Measurements from ENCODE around the gene LRRC37A2.
A peak's percentile ranks its signal among the peaks of the same experiment; 100 is the strongest.
"Not testable (repeated sequence)": the region's sequence is repeated elsewhere in the genome, so short reads cannot be mapped to it uniquely, and the experiment has no call there.

Gene LRRC37A2

DNA sequence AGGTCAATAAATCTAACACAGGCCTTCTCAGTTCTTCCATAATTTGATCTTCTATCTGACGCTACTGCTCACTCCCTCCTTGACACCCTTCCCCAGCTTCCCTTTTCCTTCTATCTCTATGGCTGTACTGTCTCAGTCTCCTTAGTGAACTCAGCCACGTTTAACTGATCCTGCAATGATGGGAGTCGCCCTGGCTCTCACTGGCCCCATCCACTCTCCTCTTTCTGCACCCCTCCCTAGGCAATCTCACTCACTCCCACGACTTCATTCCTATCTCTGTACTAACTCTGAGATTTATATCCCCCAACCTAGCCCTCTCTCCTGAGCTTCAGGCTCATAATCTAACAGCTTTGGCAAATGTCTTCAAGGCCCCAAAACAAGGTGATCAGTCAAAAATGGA lies 59.5 kb downstream of the LRRC37A2 start:
- H3K36me3 ChIP-seq; H3K4me1 ChIP-seq (ENCODE audit: control insufficient read depth in 1 of 2, insufficient read depth in 1 of 2, low read depth in 1 of 2, low read length in 1 of 2); H3K27me3 ChIP-seq; H3K27ac ChIP-seq; H3K9me3 ChIP-seq; H3K4me3 ChIP-seq (ENCODE audit: low read depth in 1 of 2, low read length in 1 of 2): not testable (repeated sequence)

DNA sequence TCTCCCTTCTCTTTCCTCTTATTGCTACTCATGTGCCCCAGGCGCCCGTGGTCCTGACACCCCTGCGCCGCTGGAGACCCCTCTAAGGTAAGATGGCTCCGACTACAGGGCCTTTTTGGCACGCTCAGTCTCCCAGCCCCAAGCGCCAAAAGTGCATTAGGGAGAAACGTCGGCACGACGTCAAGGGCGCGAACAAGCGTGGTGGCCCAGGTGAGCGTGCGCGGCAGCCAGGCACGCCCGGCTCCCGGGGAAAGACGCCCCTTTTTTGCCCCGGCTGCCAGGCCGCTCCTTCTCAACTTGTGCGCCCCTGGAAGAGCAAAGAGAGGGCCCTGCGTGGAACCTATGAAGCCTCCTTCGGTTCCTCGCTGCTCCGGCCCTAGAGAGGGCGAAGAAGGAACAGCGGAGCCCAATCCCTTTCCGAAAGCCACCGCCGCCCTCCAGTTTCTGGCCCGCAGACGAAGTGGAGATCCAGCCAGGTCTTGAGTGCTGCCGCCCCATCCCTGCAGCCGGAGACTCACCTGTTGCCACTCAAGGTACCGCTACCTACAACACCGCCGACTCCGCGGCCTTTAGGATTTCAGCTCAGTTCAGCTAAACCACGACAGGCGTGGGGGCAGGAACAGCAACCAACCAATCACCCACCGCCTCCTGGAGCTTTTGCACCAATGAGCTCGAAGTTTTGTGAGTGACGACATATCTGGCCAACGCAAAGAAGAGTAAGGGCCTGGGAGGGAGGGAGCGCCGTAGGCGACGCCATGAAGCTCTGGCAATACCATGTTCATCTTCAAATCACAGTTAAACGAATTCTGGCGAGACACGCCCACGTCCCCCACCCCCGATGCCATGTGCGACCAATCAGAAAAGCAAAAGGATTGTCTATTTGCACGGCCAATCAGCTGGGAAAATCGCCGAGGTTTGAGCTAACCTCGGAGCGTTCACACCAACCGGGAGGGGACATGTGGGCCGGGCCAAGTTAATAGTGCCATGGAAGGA lies 67.1 kb downstream of the LRRC37A2 start, which contains the start of gene ARL17A:
ARL17A (minus strand) TSS at position 609 of the 993 bp plus-strand sequence. CDS start 3,369 bp downstream, outside the sequence.
- not testable (repeated sequence) for H3K9me3 ChIP-seq; H3K4me1 ChIP-seq (ENCODE audit: control insufficient read depth in 1 of 2, insufficient read depth in 1 of 2, low read depth in 1 of 2, low read length in 1 of 2); H3K36me3 ChIP-seq; H3K27me3 ChIP-seq
- Histone ChIP-seq H3K27ac (peak within 1 kb of the TSS; percentile 68), H3K4me3 (ENCODE audit: low read depth in 1 of 2, low read length in 1 of 2) (peak within 1 kb of the TSS; percentile 46 to 49)

DNA sequence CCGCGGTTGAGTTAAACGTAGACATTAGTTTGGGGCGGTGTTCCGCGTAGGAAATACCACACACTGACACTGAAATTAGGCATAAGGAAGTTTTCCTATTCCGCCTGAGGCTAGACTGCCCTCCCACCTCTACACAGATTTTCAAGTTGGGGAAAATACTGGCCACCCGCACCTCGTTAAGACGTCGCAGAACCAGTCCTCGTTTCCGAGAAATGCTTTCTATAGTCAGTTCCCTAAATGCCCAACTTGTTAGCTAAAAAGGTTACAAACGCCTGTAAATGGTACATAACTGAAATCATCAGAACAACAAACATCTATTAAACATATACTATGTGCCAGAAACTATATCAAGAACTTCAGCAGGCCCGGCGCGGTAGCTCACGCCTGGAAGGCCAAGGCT lies 67.8 kb downstream of the LRRC37A2 start:
- H3K4me3 ChIP-seq (ENCODE audit: low read depth in 1 of 2, low read length in 1 of 2) = peak overlapping the region; percentile 46 to 49

DNA sequence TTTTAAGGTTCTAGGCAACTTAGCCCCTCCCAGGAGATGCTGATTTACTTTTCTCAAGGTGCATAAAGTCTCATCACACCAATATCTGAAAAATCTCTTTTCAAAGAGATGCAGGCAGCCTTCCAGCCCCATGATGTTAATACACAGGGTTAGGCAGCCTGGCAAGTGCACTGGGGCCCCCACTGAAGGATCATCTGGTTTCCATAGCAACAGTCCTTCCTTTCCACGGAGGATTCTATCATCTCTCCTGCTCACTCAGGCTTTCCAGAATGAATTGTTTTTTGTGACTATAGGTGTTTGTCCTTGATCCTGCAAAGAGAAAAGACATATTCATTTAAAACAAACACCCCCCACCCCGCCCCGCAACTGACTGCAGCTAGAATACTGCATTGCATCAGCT lies 73.2 kb downstream of the LRRC37A2 start:
- H3K4me3 ChIP-seq (ENCODE audit: low read depth in 1 of 2, low read length in 1 of 2); H3K27me3 ChIP-seq; H3K27ac ChIP-seq; H3K4me1 ChIP-seq (ENCODE audit: control insufficient read depth in 1 of 2, insufficient read depth in 1 of 2, low read depth in 1 of 2, low read length in 1 of 2); H3K36me3 ChIP-seq; H3K9me3 ChIP-seq: not testable (repeated sequence)

More for the DNA sequence above, 67.8 kb downstream of the LRRC37A2 start:
- peak overlapping the region; percentile 68 for H3K27ac ChIP-seq
- H3K27me3 ChIP-seq; H3K36me3 ChIP-seq; H3K9me3 ChIP-seq; H3K4me1 ChIP-seq (ENCODE audit: control insufficient read depth in 1 of 2, insufficient read depth in 1 of 2, low read depth in 1 of 2, low read length in 1 of 2): not testable (repeated sequence)

DNA sequence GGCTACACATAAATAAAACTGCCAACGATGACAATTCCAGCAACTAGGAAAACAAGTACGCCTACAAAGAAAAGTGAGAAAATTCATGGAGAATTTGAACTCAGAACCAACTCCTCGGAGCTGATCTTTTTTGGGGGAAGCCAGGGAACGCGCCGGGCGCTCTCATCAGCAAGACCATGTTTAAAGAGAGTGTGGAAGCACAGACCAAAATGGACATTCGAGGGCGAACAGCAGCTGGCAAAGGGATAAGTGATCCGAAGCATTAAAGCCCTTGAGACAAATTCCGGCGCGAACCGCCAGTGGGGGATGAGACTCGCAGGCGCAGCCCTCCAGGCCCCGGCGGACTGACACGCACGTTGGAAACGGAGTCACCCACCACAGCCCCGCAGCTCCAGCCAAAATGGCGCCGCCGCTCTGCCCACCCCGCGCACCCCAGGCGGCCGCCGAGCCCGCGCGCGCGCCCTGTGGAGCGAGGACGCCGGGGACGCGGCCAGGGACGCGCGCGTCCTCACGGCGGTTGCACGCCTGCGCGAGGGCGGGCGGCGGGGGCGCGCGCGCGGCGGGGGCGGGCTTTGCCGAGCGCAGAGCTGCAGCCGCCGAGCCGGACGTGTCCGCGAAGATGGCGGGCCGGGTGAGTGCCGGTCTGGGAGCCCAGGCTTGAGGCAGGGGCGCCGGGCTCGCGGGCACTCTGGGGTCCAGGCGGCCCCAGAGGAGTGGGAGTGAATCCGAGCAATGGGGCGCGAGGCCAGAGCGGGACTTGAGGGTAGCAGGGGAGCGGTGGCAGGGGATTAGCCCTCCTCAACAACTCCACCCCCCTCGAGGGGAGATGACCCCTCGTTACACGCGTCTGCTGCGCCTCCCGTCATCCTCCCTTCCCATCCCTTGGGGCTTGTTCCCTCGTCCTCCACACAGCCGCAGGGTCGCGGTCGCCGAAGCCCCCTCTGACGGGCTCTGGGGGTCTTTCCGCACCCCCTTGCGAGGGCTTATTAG lies 78.2 kb downstream of the LRRC37A2 start, which contains the start of gene NSF:
NSF (plus strand) TSS at position 513 of the 990 bp plus-strand sequence; CDS start at position 620, 107 bp downstream.
- not testable (repeated sequence) for H3K9me3 ChIP-seq

DNA sequence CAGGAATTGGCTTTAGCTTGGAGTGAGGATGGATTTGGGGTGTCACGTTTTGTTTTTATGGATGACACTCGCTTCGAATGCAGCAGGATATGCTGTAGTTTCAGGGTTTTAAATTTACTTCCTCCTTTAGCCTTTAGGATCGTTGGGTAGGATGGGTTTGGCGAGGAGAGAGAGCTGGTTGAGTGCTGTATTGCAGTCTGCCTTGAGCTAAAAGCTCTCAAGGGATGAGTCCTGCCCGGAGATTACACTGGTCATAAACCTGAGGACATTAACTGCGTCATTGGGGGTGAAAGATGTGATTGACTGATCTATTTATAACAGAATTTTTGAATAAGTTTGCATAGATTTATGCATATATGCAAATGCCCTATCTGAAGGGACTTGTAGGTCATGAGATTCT lies 79.1 kb downstream of the LRRC37A2 start:
- H3K27ac ChIP-seq; H3K9me3 ChIP-seq; H3K27me3 ChIP-seq; H3K4me1 ChIP-seq (ENCODE audit: control insufficient read depth in 1 of 2, insufficient read depth in 1 of 2, low read depth in 1 of 2, low read length in 1 of 2); H3K4me3 ChIP-seq (ENCODE audit: low read depth in 1 of 2, low read length in 1 of 2); H3K36me3 ChIP-seq: not testable (repeated sequence)

More for the DNA sequence above, 78.2 kb downstream of the LRRC37A2 start, which contains the start of gene NSF:
- H3K4me3 ChIP-seq (ENCODE audit: low read depth in 1 of 2, low read length in 1 of 2); H3K4me1 ChIP-seq (ENCODE audit: control insufficient read depth in 1 of 2, insufficient read depth in 1 of 2, low read depth in 1 of 2, low read length in 1 of 2); H3K27ac ChIP-seq; H3K27me3 ChIP-seq; H3K36me3 ChIP-seq: not testable (repeated sequence)

DNA sequence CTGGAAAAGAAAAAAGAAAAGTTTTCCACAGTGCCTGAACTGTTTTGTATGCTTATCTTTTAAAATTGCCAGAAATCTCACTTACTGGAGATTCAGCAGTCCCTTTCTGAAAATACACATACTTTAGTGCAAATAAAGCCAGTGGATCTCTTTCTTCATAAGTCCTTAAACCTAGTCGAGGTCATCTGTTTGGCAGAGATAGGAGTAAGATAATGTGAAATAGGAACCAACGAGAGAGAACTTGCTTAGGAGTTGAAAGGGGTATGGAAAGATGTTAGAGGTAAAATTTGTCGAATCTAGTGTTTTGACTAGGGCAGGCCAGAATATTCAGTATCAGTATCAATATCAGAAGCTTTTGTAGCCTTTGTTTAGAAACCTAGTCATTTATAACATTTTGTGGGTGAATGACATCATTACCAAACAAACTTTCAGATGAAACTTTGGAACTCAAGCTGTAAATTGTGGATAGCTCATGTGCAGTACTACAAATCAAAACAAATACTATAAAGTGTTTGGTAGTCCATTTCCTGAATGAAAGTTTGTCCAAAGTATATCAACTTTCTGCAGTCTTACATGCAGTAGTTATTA lies 86.2 kb downstream of the LRRC37A2 start:
- H3K4me3 ChIP-seq (ENCODE audit: low read depth in 1 of 2, low read length in 1 of 2); H3K36me3 ChIP-seq; H3K4me1 ChIP-seq (ENCODE audit: control insufficient read depth in 1 of 2, insufficient read depth in 1 of 2, low read depth in 1 of 2, low read length in 1 of 2); H3K27ac ChIP-seq; H3K9me3 ChIP-seq; H3K27me3 ChIP-seq: not testable (repeated sequence)

DNA sequence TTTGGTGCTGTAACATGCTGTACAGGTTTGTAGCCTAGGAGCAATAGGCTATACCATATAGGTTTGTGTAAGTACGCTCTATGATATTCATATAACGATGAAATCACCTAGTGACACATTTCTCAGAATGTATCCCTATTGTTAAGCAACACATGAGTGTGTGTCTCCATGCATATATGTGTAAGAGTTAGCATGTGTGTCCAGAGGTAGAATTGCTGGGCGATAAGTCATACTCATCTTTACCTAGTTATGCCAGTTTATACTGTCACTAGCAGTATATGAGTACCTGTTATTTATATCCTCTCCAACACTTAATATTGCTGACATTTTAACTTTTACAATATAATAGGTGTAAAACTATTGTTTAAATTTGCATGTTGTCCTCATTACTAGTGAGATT lies 88.5 kb downstream of the LRRC37A2 start:
- not testable (repeated sequence) for H3K27me3 ChIP-seq; H3K9me3 ChIP-seq; H3K36me3 ChIP-seq; H3K4me1 ChIP-seq (ENCODE audit: control insufficient read depth in 1 of 2, insufficient read depth in 1 of 2, low read depth in 1 of 2, low read length in 1 of 2); H3K27ac ChIP-seq; H3K4me3 ChIP-seq (ENCODE audit: low read depth in 1 of 2, low read length in 1 of 2)

DNA sequence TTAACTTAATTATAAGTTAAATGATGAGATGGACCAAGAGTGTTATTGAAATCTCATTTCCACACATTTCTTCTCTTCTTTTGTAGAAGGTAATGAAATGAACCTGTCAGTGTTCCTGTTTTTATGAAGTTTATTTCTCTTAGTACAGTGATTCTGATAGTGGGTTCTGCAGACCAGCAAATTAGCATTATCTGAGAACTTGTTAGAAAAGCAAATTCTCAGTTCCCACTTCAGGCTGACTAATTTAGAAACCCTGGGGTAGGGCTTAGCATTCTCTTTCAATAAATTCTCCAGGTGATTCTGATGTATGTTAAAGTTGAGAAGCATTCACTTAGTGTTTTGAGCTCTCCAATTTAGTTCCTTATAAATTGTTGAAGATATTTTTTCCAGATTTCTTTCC lies 90.9 kb downstream of the LRRC37A2 start:
- H3K27ac ChIP-seq; H3K27me3 ChIP-seq; H3K4me3 ChIP-seq (ENCODE audit: low read depth in 1 of 2, low read length in 1 of 2); H3K36me3 ChIP-seq; H3K9me3 ChIP-seq; H3K4me1 ChIP-seq (ENCODE audit: control insufficient read depth in 1 of 2, insufficient read depth in 1 of 2, low read depth in 1 of 2, low read length in 1 of 2): not testable (repeated sequence)

Data from neutrophil (primary cell).